ENCODE results near the gene OTOP3.

- TF ChIP-seq EZH2 (IDR thresholded peaks at IDR 0.05; ENCODE audit: low read length) (no peak), CTCF (optimal IDR thresholded peaks at IDR 0.05 in 1 of 3, IDR thresholded peaks at IDR 0.05 in 1 of 3, conservative IDR thresholded peaks at IDR 0.05 in 1 of 3; ENCODE audit: extremely low read depth in 1 of 3, insufficient read depth in 2 of 3, low read length in 3 of 3) (no peak)
Observed at GRCh38 chr17:74972107-74972972, 36.6 kb downstream of the OTOP3 start, which contains the start of gene HID1.
